C4-2B (cell line): ENCODE measurements around the gene CCDC141.

Source experiments
- ZFX ChIP-seq: fragments of 450-650 bp; IDR thresholded peaks from 2 replicates; pipeline ENCODE4 v1.6.1; 2017
- TF ChIP-seq, protein P1 (sequence below): fragments of 450-650 bp; conservative IDR thresholded peaks from 2 replicates; pipeline ENCODE4 v1.5.1; 2017; ENCODE audit warnings: mild to moderate bottlenecking

DNA sequence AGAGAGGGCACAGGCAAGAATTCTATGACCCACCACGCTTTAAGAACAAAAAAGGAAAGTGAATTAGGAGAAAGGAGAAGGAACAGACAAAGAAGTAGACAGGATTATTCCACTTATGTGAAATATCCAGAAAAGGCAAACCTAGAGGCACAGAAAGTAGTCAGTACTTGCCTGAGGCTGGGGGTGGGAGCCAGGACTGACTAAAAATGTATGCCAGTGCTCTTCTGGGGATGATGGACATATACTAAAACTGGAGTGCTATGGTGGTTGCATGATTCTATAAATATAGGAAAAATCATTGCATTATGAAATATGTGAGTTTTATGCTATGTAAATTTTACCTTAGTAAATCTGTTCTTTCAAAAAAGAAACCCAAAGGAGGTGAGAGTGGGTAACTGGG lies 168.9 kb downstream of the CCDC141 start:
- TF ChIP-seq, protein P1, sequence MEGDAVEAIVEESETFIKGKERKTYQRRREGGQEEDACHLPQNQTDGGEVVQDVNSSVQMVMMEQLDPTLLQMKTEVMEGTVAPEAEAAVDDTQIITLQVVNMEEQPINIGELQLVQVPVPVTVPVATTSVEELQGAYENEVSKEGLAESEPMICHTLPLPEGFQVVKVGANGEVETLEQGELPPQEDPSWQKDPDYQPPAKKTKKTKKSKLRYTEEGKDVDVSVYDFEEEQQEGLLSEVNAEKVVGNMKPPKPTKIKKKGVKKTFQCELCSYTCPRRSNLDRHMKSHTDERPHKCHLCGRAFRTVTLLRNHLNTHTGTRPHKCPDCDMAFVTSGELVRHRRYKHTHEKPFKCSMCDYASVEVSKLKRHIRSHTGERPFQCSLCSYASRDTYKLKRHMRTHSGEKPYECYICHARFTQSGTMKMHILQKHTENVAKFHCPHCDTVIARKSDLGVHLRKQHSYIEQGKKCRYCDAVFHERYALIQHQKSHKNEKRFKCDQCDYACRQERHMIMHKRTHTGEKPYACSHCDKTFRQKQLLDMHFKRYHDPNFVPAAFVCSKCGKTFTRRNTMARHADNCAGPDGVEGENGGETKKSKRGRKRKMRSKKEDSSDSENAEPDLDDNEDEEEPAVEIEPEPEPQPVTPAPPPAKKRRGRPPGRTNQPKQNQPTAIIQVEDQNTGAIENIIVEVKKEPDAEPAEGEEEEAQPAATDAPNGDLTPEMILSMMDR: no peak
- no peak for TF ChIP-seq ZFX
